ENCODE measurements around the gene ACO2. TPM values are rescaled to one million over a fixed set of nuclear protein-coding genes. Genes with fewer than 3 reads are reported as not detected.

ACO2 gene
- total and polyA plus RNA-seq, 5 experiments from 2014 or later = 64.2 to 91.9 (median 72.3) TPM

DNA sequence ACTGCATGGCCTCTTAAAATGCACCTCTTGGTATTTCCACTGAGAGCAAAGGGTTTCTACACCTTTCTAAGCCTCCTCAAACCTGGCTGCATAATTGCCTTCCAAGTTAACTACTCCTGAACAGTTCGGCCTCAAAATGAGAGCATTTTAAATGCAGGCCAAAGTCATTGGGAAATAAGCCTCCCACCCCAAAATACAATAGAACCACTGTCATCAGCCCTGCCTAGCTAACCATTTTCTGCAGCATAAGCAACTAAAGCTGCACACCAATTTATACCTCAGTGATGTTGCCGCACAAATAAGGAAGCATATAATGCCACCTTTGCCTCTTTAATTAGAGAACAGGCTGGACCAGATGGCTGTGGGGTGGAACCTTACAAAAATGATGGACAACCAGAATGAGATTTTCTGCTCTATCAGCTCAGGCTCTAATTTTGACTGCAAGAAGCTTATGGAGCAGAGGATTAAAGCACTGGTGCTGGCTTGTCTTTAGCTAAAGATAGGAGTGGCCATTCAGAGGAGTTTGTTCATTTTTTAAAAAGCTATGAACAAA lies 26.6 kb upstream of the ACO2 start:
- H3K4me3 Mint-ChIP-seq = peak overlapping the region in 3 of 10 donors; percentile 44 to 76 (median 61)
- H3K4me1 Mint-ChIP-seq = peaks cover 16 to 39% (median 29%) of the 10 kb centered on the region in 4 donors
- POLR2A ChIA-PET = interaction anchor here (1.3 kb wide), 1 partner anchor 26 kb away, joined by 9 read pairs; the partner anchor contains the start of genes ACO2 and PHF5A
- H3K36me3 Mint-ChIP-seq = peaks cover 0 to 11% (median 0%) of the 10 kb centered on the region in 3 donors
- H3K9me3 Mint-ChIP-seq = no peaks in the 10 kb centered on the region
- ATAC-seq (no peak), DNase-seq (no peak)
- peak overlapping the region in 3 of 10 donors; percentile 48 to 83 (median 71) for H3K27ac Mint-ChIP-seq
- H3K27me3 Mint-ChIP-seq = no peaks in the 10 kb centered on the region

DNA sequence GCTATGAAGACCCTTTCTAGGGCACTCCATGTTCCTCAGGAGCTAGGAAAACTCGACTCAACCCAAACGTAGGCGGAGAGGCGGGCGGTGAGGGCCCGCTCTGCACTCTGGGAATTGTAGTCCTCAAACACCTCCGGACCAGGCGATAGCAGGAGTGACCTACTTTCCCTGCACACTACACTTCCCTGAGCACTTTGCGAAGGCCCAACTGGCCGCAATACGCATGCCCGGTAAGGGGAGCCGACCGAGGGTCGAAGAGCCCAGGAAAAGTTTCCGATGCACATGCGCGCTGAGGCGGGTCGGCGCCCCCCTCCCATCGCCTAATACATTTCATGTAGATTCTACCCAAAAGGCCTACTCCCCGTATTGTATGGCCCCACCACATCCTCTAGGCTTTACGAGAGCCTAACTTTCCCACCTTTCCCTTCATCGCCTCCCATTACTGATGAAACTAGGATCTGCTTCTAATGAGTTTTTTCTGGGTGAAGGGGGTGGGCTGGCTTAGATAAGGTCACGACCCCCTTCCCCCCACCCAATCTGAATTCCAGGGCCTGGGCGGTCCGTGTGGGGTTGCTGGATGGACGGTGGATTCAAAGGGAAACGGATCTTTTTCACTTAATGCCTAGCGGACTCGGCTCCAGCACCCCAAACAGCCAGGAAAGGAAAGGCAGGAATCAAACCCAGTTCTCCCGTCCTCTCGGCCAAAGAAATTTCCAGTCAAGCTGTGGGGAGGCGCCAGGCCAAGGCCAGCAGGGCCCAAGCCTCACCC lies 24.4 kb upstream of the ACO2 start:
- no peaks in the 10 kb centered on the region for H3K27me3 Mint-ChIP-seq
- ATAC-seq (peak; percentile 17 to 32), DNase-seq (peak; percentile 52 to 87 (median 74))
- POLR2A ChIA-PET = interaction anchor here (1.1 to 6.4 kb wide), 9 partner anchors 7 to 143 kb away, joined by 3 to 216 read pairs (median 12); partner anchors contain the start of genes ACO2, PHF5A, TEF and ZC3H7B
- peaks cover 21 to 40% (median 32%) of the 10 kb centered on the region in 4 donors for H3K4me1 Mint-ChIP-seq
- H3K36me3 Mint-ChIP-seq = peaks cover 0 to 2% (median 0%) of the 10 kb centered on the region in 3 donors
- peak overlapping the region; percentile 91 to 97 (median 95) for H3K27ac Mint-ChIP-seq
- peak overlapping the region; percentile 88 to 100 (median 94) for H3K4me3 Mint-ChIP-seq
- H3K9me3 Mint-ChIP-seq = no peaks in the 10 kb centered on the region

DNA sequence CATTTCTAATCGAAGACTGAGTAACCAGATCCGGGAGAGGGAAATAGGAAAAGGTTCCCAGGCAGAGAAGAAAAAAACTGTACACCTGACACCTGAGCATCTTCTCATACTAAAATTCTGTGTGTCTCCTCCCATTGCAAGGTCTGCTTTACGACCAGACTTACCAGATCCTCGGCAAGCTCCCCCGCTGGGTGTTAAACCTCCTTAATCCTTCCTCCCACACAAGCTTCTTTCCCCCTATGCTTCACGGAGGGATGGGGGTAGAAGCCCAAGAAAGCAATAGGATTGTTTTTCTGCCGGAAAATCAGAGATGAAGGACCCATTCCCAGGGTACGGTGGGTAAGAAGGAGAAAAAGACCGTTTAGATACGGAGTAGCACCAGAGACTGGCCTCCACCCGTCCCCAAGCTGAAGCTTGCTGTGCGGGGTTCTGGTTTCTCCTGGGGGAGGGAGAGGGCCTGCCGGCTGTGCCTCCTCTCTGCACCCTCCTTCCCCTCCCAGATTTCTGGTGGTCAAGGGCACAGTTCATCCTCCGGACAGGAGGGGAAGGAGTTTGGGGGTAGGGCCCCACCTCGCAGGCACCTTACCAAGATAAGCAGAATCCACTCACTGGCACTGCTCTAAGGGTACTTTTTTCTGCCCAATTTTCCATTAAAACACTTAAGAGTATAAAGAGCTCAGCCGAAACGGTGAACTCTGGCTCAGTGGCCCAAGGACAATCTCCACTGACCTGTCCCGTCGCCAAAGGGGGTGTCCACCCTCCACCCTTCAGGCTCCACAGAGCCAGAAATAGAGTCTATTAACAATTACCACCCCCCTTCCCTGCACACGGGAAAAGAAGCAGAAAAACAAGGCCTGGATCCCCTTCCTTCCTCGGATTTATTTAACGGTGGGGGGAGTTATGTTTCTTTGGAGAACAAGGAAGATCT lies 23.5 kb upstream of the ACO2 start:
- Mint-ChIP-seq H3K27ac (peak overlapping the region; percentile 91 to 97 (median 95)), H3K36me3 (no peaks in the 10 kb centered on the region), H3K9me3 (no peaks in the 10 kb centered on the region), H3K27me3 (no peaks in the 10 kb centered on the region), H3K4me1 (peaks cover 21 to 38% (median 31%) of the 10 kb centered on the region in 4 donors), H3K4me3 (peak overlapping the region; percentile 88 to 100 (median 94))
- POLR2A ChIA-PET = interaction anchor here (0.6 to 6.4 kb wide), 15 partner anchors 8 to 1110 kb away, joined by 3 to 216 read pairs (median 11); partner anchors contain the start of genes ACO2, PHF5A, RANGAP1 and TEF
- ATAC-seq = no peak
- peak in 6 of 10 donors; percentile 30 to 58 (median 38) for DNase-seq

DNA sequence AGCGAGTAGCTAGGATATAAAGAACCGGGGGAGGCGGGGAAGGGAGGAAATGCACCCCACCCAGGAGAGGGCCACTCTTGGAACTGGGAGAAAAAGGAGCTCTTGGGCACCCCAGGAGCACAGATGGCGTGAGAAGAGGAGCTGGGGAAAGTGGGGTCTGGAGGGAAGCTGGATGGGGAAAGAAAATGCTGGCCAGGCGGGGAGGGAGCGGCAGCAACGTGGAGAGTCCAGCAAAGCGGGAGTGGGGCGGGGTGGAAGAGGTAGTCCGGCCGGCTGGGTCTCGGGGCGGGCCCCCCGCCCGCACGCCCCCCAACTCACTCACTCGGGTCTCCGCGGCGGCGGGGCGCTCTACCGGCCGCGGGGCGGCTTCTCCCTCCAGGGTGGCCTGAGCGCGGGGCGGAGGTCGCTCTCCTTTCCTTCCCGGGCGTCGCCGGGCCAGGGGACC lies 22.8 kb upstream of the ACO2 start:
- POLR2A ChIA-PET = interaction anchor here (0.8 to 6.4 kb wide), 26 partner anchors 9 to 634 kb away, joined by 3 to 216 read pairs (median 6); partner anchors contain the start of genes ACO2, CCDC134, DESI1 and EP300
- H3K9me3 Mint-ChIP-seq = no peaks in the 10 kb centered on the region
- peaks cover 21 to 37% (median 31%) of the 10 kb centered on the region in 4 donors for H3K4me1 Mint-ChIP-seq
- ATAC-seq = no peak
- H3K27ac Mint-ChIP-seq = peak overlapping the region; percentile 92 to 100 (median 97)
- H3K36me3 Mint-ChIP-seq = no peaks in the 10 kb centered on the region
- H3K27me3 Mint-ChIP-seq = no peaks in the 10 kb centered on the region
- peak in 4 of 10 donors; percentile 12 to 22 (median 18) for DNase-seq
- peak overlapping the region; percentile 88 to 100 (median 94) for H3K4me3 Mint-ChIP-seq

DNA sequence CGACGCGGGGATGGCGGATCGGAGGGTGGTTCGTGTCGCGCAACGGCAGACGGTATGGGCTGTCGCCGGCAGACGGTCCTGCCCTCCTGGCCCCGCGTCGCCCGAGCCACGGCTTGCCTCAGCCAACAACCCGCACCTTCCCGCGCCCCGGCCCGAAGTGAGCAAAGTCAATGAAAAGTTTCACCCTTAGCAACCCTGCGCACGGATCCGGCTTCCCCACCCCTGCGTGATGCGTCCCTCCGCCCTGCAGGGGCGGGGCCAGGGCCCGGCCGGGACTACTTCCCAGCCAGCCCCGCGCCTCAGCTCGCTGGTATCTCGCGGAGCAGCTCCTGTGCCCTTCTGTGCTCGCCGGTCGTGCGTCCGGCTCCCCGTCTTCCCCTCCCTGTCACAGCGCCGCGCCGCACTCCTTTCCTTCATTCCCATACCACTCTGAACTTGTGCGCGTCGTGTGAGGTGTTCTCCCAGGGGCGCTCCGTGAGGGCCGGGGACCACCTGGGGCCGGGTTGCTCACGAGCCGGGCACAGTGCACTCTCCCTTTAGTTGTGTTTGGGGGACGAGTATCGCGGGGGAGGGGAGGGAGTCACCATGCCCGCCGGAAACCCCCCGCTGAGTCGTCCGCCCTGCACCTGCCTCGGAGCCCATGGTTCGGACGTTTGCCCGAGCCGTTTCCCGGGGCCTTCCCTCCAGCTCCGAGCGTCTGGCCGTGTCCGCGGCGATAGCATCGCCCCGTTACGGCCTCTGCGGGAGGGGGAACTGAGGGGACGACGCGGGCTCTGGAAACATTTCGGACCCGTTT lies 22.1 kb upstream of the ACO2 start, which contains the start of gene TOB2:
Gene TOB2, minus strand, starts transcription at position 163 of the 796 bp plus-strand sequence. CDS start 9,456 bp downstream, outside the sequence.
- peaks cover 21 to 35% (median 31%) of the 10 kb centered on the region in 4 donors for H3K4me1 Mint-ChIP-seq
- H3K4me3 Mint-ChIP-seq = peak within 1 kb of the TSS; percentile 88 to 100 (median 94)
- peak; percentile 90 to 96 (median 94) for DNase-seq
- no peaks in the 10 kb centered on the region for H3K36me3 Mint-ChIP-seq
- peak; percentile 50 to 57 for ATAC-seq
- H3K27ac Mint-ChIP-seq = peak within 1 kb of the TSS; percentile 92 to 100 (median 97)
- POLR2A ChIA-PET = interaction anchor here (0.8 to 6.4 kb wide), 25 partner anchors 9 to 633 kb away, joined by 3 to 216 read pairs (median 6); partner anchors contain the start of genes ACO2, CCDC134, DESI1 and EP300
- H3K9me3 Mint-ChIP-seq = no peaks in the 10 kb centered on the region
- H3K27me3 Mint-ChIP-seq = no peaks in the 10 kb centered on the region

DNA sequence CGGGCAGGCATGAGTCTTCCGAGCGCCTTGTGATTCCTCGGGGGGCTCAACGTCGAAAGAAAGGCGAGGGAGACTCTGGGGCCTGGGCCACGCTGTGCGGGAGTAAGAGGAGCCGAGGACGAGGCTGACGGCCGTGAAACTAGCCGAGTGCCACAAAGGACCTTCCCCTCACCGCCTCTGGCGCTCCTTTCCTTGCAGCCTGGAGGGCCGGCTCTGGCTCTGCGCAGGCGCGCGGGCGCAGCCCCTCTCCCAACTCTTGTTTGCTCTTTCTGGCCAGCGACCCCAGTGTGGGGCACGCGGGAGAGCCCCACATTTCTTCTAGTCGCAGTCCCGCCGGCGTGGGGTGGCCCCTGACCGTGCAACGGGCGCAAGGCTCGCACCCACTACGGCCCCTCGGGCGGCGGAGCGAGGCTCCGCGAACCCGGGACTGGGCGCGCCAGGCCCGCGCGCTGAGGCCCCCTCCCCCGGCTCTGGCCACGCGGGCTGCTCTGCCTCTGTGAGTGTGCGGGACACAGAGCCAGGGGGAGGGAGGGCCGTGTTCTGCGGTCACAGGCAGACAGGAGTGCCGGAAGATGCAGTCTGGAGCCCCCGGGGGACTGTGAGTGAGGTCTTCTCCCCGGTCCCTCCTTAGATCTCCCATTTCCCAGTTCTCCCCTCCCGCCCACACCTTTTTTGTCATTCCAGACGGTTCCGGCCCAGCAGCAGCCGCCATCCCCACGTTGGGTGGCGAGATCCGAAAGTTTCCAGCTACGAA lies 21.3 kb upstream of the ACO2 start:
- ATAC-seq = peak; percentile 9 to 30
- H3K4me1 Mint-ChIP-seq = peaks cover 20 to 30% (median 27%) of the 10 kb centered on the region in 4 donors

DNA sequence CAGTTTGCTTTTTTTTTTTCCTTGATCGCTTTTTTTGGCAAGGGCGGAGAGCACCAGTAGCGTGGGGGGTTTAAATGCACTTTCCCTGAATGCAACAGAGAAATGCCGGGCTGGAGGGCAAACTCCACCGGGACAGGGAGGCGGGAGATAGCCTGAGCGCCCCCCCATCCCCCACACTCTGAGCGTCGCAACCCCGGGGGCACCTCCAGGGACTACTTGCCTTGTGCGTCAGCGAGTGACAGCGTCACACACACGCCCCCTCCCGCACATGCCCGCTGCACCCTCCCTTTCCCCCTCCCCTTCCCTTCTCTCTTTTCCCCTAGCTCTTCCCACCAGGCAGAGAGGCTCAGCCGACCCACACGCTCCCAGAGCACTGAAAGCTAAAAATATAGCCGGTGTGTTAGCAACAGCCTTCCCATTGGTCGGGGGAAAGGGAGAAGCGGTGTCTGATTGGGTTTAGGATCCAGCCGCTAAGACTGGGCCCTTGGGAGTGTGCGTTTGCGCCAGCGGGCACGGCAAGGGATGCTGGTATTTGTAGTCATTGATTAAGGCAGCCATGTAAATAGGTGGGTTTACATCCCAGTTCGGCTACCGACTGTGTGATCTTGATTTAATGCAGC lies 20.6 kb upstream of the ACO2 start:
- no peaks in the 10 kb centered on the region for H3K36me3 Mint-ChIP-seq
- H3K4me1 Mint-ChIP-seq = peaks cover 20 to 30% (median 21%) of the 10 kb centered on the region in 4 donors
- no peaks in the 10 kb centered on the region for H3K27me3 Mint-ChIP-seq
- no peaks in the 10 kb centered on the region for H3K9me3 Mint-ChIP-seq
- ATAC-seq (peak; percentile 69 to 77), DNase-seq (peak; percentile 72 to 95 (median 90))
- peak overlapping the region; percentile 88 to 100 (median 94) for H3K4me3 Mint-ChIP-seq
- POLR2A ChIA-PET = interaction anchor here (0.5 to 6.4 kb wide), 17 partner anchors 10 to 920 kb away, joined by 3 to 216 read pairs (median 4); partner anchors contain the start of genes ACO2, CENPM, DESI1 and PHF5A
- peak overlapping the region; percentile 95 to 100 (median 97) for H3K27ac Mint-ChIP-seq

More for the DNA sequence above, 21.3 kb upstream of the ACO2 start:
- Mint-ChIP-seq H3K27me3 (no peaks in the 10 kb centered on the region), H3K9me3 (no peaks in the 10 kb centered on the region), H3K36me3 (no peaks in the 10 kb centered on the region), H3K27ac (peak overlapping the region; percentile 95 to 100 (median 97)), H3K4me3 (peak overlapping the region; percentile 88 to 100 (median 94))
- peak in 9 of 10 donors; percentile 26 to 76 (median 53) for DNase-seq
- POLR2A ChIA-PET = interaction anchor here (0.6 to 6.4 kb wide), 25 partner anchors 8 to 591 kb away, joined by 3 to 216 read pairs (median 6); partner anchors contain the start of genes ACO2, CCDC134, CENPM and DESI1

DNA sequence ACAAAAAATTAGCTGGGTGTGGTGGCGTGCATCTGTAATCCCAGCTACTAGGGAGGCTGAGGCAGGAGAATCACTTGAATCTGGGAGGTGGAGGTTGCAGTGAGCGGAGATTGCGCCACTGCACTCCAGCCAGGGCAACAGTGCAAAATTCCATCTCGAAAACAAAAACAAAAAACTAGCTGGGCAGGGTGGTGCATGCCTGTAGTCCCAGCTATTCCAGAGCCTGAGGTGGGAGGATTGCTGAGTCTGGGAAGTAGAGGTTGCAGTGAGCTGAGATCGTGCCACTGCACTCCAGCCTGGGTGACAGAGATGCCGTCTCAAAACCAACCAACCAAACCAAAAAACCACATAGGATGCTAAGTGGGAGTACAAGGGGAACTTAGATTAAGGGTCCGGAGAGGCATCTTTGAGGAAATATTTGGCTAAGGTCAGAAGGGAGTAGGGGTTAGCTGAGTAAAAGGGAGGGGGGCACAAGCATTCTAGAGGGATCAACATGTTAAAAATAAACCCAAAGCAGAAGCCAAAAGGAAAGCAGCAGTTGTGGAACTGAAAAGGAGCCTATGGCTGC lies 10.7 kb upstream of the ACO2 start:
- DNase-seq (no peak), ATAC-seq (no peak)
- H3K36me3 Mint-ChIP-seq = peaks cover 0 to 52% (median 2%) of the 10 kb centered on the region in 3 donors
- peaks cover under 1 to 7% (median 5%) of the 10 kb centered on the region in 4 donors for H3K4me1 Mint-ChIP-seq
- peak overlapping the region in 8 of 10 donors; percentile 44 to 82 (median 56) for H3K27ac Mint-ChIP-seq
- H3K4me3 Mint-ChIP-seq = no peak overlapping the region
- no peaks in the 10 kb centered on the region for H3K27me3 Mint-ChIP-seq
- H3K9me3 Mint-ChIP-seq = no peaks in the 10 kb centered on the region
- POLR2A ChIA-PET = interaction anchor here (1.4 to 3.2 kb wide), 3 partner anchors 10 to 12 kb away, joined by 3 to 11 read pairs (median 6); partner anchors contain the start of genes ACO2, PHF5A and TOB2

DNA sequence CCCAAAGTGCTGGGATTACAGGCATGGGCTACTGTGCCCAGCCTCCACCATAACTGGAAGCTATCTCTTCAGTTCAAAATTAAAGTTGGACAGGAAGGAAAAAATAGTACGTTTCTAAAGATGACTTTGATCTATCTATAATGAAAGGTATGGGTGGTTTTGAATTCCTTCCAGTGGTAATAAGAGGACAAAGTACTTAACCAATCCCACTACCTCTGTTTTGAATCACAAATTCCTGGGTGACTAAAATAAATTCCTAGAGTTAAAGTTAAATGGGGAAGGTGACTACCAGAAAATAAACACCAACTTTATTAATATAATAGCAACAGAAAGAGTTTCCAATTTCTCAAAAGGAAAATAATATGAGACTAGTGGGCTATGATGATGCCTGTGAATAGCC lies 9.5 kb upstream of the ACO2 start:
- Mint-ChIP-seq H3K27me3 (no peaks in the 10 kb centered on the region), H3K9me3 (no peaks in the 10 kb centered on the region), H3K27ac (no peak overlapping the region), H3K4me3 (no peak overlapping the region), H3K36me3 (peaks cover 0 to 64% (median 8%) of the 10 kb centered on the region in 3 donors), H3K4me1 (peaks cover 0 to 12% (median 9%) of the 10 kb centered on the region in 4 donors)
- POLR2A ChIA-PET = interaction anchor here (0.7 to 3.2 kb wide), 3 partner anchors 9 to 151 kb away, joined by 3 to 11 read pairs (median 3); partner anchors contain the start of genes ACO2 and PHF5A
- no peak for ATAC-seq
- DNase-seq = no peak

All from naive thymus-derived CD8-positive, alpha-beta T cell (primary cell).